GM18861 (cell line): ENCODE measurements around the gene PJA2.
"Not testable (repeated sequence)": the region's sequence is repeated elsewhere in the genome, so short reads cannot be mapped to it uniquely, and the experiment has no call there.

Source experiments
- ATAC-seq: cut with Tn5 transposase; IDR thresholded peaks from one replicate; pipeline ENCODE4 v1.9.1; 2021; ENCODE audit not compliant: unreplicated experiment

The PJA2 gene, protein sequence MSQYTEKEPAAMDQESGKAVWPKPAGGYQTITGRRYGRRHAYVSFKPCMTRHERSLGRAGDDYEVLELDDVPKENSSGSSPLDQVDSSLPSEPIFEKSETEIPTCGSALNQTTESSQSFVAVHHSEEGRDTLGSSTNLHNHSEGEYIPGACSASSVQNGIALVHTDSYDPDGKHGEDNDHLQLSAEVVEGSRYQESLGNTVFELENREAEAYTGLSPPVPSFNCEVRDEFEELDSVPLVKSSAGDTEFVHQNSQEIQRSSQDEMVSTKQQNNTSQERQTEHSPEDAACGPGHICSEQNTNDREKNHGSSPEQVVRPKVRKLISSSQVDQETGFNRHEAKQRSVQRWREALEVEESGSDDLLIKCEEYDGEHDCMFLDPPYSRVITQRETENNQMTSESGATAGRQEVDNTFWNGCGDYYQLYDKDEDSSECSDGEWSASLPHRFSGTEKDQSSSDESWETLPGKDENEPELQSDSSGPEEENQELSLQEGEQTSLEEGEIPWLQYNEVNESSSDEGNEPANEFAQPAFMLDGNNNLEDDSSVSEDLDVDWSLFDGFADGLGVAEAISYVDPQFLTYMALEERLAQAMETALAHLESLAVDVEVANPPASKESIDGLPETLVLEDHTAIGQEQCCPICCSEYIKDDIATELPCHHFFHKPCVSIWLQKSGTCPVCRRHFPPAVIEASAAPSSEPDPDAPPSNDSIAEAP

DNA sequence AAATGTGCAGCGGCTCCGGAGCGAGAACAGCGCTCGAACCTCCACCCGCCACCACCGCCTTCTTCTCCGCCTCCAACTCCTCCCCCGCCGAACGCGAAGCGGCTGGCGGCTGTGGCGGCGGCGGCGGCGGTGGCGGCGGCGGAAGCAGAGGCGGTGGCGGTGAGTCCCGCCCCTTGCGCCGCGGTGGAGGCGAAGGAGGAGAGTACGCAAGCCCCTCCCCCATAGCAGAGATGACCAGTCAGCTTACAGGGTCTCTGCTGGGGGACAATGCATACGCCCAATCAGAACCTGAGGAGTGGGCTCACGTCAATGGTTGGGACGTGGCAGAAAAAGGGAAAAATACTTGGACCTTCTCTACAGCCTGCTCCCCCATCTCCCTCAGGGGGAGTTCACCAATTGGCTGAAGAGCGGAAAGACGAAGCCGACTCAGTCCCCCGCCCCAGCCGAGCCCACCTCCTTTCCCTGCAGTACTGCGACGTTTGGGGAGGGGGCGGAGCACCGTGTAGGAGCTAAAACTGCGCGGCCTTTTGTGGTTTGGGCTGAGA lies at the start of gene PJA2:
Gene PJA2 (minus strand): TSS at position 131 of the 545 bp plus-strand sequence. CDS start 26,541 bp downstream, outside the sequence.
- ATAC-seq = peak; percentile 73

DNA sequence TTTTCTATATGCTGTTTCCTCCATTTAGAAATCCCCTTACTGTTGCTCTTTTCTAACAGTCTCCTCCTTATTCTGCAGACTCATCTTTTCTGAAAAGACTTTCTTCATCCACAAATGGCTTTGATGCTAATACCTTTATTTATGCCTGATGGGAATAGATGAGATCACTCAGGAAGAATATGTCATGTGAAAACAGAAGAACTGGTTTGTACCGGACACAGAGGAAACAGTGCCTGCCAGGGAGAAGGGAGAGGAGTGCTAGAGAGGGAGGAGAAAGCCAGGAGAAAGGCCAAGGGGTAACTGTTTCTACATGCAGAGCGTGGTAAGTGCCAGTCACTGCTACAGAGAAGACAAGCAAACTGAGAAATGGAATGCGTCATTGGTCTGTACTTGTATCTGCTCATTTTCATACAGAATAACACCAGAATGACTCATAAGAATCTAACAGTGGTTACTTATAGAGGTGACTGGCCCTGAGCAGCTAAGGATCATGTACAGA lies 45.9 kb upstream of the PJA2 start:
- peak; percentile 100 for ATAC-seq

DNA sequence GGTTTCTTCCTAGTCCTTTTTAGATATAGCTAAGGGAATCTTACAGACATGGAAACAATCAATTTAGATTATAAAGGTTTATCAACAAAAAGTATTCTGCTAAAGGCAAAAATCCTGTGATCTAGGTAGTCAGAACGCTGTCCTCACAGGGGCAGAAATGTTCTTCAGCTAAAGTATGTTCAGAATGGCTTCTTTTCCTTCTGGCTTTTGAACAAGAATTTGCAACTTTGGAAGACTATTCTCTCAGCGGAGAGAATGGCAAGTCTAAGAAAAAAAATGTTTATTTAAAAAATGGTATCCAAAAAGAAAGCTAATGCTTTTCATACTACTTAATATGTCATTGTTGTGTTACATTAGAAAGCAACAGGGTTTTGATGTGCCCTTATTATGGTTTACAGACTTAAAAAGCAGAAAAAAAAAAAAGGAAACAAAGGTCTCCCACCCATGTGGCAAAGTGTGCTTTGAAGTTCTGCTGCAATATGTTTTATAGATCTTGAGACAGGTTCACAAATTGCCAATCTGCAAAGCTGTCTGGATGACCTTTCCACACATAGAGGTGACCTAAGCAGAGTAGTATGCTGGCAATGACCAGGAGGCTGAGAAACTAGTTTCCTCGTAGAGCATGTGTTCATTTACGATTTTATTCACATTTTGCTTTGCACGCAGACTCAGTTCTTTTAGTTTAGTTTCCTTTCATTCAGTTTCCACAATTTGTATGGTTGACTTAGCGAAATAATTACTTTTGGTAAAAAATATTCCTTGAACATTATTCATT lies 45.1 kb upstream of the PJA2 start:
- no peak for ATAC-seq

DNA sequence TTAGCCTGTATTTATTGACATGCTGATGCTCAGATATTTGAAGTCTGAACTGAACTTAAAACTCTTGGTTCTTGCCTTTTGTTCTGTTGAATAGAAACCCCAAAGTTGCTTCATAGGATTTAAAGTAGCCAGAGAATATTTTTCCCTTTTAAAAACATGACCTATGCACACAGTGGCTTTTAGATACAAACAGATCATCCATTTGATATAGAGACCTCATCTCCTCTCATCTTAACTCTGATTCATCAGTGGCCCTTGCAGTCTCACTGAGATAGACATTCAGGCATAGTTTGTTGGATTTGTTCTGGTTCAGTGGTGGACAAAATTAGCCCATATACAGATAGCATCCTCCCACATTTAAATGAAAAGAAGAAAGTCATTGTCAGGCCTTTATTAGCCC lies 43.5 kb upstream of the PJA2 start:
- no peak for ATAC-seq

DNA sequence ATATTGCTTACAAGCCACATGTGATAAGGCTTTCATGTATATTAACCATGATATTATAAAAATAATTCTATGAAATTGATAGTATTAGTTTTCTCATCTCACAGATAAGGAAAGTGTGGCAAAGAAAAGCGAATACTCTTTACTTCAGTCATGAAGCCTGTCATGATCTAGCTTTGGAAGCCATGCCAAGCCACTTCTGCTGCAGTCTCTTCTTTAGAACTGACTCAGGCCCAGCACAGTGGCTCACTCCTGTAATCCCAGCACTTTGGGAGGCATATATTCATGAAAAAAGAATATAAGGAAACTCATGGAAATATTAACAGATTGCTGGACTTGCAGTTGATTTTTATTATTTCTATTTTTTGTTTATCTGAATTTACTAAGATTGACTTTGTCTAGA lies 42.9 kb upstream of the PJA2 start:
- no peak for ATAC-seq

DNA sequence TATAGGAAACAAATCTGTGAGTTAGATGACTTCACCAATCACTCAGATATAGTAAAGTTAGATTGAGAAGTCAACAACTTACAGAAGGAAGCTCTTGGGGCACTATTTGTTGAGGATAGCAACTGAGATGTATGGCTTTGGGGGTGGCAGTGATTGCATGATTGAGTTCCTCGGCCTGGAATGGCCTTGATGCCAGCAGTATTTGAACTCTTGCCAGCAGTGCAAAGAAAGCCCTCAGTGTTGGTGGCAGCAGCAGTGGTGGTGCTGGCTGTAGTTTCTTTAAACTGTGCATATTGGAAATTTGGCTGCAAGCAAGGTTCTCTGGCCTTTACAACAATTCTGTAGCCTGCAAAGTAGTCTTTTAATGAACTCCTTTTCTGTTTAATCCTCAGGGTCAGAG lies 41.4 kb upstream of the PJA2 start:
- no peak for ATAC-seq

DNA sequence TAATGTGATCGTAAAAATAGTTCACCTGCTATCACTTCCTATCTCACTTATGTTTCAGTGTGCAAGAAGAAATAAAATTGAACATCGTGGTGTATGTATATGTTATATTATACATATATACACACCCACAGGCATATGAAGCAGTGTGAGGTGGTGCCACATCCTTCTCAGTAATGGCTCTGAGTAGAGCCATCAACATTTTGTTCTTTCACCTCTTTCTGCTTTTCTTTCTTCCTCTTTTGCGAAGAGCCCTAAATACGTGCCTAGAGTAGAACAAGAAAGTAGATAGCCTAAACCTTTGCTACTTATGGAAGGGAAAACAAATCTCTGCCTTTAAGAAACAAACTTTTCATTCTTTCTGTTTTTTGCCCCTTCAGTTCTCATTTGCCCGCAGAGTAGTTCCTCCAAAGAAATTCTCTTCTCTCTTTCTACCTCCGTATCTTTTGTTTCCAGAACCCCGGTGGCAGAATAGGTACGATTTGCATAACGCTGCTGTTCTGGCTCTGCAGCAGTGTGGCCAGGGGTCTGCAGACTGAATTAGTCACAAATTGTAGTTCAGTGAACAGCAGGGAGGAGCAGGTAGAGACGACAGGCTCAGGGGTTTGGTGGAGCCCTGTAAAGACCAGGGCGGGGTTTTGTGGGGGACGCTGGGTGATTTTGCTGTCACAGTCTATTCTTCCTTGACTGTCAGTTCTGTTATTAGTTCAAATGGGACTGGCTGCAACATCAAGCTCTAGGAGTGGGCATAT lies 40.5 kb upstream of the PJA2 start:
- ATAC-seq = peak; percentile 60

DNA sequence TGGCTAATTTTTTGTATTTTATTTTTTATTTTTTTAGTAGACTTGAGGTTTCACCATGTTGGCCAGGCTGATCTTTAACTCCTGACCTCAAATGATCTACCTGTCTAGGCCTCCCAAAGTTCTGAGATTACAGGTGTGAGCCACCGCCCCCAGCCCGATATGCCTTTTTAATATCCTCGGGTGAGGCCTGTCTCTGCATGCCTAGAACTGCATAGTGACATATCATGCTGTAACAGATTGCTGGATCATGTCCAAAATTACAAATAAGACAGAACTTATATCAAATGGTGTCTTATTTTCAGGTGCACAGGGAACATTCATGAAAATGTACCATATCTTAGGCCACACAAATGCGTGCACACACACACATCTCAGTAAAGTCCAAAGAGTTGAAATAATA lies 39.1 kb upstream of the PJA2 start:
- ATAC-seq = no peak

DNA sequence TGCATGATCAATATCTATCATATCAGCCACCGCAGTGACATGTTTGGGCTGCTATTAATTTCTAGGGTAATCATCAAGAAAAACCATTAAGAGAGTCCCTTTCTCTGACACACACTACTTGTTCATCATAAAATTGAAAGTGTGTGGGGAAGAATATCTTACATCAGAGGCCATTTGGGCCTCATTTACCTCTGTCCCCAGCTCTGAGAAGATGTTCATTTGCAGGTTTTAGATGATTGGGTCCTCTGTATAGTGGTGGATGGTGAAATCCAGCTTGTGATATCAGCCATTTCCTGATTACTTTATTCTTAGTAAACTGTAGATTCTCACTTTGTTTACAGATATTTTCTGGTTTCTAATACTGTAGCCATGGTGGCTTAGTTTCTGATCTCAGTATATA lies 29.8 kb upstream of the PJA2 start:
- ATAC-seq = no peak

DNA sequence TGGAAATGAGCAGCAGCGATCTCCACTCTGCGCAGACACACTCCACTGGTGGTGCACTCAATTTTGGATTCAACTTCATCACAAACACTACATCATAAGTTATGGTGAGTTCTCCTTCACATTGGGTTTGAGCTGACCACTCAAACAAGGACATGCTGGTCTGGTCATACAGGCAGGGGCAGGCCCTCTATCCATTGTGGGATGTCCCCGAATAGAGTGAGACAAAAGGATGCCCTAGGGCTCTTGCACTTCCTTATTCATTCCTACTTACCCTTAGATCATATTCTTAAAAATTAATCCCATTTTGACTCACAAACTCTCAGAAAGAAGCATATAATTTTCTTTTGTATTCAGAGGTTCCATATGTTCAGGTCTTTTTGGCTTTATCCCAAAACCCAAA lies 16.3 kb upstream of the PJA2 start:
- ATAC-seq = no peak

DNA sequence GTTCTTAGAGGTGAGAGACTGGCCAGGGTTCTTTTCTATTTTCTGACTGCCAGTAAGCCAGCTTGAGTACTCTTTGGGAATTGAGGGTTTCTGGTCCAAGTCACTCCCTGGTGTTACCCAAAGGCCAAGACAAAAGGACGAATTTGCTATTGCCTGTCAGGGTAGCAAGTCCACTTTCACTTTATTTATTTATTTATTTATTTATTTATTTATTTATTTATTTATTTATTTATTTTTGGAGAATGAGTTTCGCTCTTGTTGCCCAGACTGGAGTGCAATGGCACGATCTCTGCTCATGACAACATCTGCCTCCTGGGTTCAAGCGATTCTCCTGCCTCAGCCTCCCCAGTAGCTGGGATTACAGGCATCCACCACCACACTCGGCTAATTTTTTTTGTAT lies 15.7 kb upstream of the PJA2 start:
- ATAC-seq = not testable (repeated sequence)

DNA sequence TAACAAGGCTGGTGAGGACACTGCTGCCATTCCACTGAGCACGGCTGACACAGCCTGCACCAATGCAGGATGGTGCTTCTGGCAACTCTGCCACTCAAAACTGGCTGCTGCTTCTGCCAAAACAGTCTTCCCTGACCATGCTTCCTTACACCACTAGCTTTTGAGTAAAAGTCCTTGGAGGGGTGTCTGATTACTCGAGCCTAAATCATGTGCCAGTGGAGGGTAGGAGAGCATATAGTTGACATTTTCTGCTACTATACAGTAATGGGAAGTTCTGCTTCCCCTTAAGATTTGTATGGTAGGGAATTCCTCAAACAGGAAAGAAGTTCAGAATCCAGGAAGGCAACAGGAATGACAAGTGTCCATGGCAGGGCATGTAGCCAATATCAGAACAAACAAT lies 12.2 kb upstream of the PJA2 start:
- no peak for ATAC-seq

DNA sequence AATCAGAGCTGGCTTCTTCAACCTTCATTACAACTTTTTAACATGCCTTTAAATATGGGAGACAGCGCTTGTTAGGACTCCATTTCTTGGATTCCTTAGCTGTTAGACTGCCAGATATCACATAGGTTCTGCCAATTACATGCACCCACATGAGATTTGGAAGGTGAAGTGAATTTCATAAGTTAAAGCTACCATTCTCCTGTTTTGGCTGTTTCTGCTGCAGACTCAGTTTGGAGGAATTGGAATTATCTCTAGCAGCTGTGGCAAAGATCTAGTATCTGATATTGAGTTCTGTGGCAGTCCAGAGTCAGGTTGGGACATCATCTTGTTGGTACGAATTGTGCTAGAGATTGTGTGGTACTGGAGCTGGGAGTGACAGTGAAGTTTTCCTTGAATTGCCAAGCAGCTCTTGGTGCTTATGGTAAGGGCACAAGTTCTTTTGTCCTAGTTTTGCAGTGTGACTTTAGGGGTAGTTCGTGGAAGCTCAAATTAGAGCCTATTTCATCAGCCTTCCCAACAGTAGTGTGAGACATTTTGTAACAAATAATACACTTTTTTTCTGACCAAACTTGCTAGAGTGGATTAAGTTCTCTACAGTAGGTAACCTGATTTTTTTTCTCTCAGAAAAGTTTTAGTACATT lies 9.1 kb upstream of the PJA2 start:
- ATAC-seq = no peak

DNA sequence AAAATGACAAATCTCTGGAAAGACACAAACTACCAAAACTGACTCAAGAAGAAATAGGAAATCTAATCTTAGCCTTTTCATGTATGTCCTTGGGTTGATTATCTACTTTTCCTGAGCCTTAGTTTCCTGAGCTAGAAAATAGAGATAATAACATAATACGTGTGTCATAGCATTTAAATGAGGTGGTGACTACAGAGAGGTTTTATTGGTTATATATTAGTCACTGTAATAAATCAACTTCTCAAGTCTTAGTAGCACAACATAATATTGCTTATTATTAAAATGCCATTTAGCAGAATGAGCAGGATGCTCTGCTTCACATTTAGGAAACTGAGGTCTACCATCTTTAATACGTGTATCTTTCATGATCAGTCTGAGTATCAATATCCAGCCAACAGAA lies 7.1 kb upstream of the PJA2 start:
- no peak for ATAC-seq

DNA sequence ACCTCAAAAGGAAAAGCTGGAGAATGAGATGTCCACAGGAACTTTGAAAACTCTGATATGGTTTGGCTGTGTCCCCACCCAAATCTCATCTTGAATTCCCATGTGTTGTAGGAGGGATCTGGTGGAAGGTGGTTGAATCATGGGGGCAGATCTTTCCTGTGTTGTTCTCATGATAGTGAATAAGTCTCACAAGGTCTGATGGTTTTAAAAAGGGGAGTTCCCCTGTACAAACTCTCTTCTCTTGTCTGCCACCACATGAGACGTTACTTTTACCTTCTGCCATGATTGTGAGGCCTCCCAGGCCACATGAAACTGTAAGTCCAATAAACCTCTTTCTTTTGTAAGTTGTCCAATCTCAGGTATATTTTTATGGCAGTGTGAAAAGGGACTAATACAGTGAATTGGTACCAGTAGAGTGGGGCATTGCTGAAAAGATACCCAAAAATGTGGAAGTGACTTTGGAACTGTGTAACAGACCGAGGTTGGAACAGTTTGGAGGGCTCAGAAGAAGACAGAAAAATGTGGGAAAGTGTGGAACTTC lies 4.2 kb upstream of the PJA2 start:
- not testable (repeated sequence) for ATAC-seq

DNA sequence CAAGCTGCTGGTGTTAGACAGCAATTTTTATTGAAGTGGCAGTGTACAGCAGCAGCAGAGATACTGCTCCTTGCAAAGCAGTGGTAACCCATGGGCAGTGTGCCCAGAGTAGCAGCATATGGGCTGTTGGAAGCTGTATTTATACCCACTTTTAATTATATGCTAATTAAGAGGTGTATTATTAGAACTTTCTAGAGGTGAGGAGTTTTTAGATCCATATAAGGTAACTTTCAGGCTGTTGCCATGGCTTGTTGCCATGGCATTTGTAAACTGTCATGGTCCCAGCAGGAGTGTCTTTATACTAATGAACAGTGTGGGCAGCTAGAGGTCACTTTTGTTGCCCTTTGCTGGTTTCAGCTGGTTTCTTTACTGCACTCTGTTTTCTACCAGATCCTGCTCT lies 3.7 kb upstream of the PJA2 start:
- no peak for ATAC-seq

DNA sequence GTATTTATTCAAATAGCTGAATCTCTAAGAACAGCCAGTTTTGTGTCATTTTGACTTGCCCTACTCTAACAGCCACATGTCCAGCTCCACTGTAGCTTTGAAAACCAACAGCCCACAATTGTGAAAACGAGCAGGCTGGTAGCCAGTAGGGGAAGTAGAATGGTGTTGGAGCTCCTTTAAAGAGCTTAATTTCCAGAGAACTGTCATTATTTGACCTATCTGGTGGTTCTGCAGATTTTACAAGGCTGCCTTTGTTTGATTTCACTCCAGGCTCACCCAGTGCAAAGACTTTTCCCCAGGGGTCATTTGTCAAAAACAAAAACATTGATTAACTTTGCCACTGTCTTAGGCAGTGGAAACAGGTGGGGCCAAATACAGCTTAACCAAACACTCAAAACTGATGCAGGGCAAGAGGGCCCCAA lies 3.2 kb upstream of the PJA2 start:
- no peak for ATAC-seq

DNA sequence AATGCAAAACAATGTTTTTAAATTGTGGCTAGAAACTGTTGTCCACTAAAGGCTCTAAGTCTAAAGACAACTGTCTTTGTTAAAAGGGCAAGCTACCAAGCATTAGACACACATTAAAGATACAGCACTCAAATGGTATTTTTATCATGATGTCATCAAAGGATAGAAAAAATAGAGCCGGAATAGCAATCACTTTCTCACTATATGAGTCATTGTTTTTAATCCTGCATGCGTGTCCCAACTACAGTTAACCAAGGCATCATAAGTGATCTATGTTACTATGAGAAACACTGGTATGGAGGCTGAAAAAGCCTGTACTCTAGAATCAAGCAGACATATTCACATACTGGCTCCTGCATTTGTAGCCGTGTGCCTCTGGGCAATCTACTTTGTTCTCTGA lies 1.9 kb upstream of the PJA2 start:
- no peak for ATAC-seq

DNA sequence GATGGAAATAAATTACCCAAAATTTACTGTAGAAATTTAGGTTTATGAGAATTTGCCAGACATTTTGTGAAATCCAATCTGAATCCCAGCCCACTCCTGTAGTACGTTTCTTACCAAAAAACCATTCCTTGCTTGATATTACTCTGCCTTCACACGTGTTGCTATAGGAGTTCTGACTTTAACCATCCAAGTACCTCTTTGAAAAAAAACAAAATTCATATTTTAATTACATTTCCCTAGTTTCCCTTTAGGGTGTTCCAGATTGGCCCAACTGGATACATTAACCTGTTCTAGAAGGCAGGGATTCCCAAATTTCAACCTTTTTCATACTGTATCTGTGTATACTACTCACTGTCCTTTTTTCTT lies 1.4 kb upstream of the PJA2 start:
- ATAC-seq = no peak
